Activated CD8-positive, alpha-beta memory T cell treated with anti-CD3 and anti-CD28 coated beads, Interleukin-2, amount 50 U/mL, for 48 hours (primary cell): ENCODE data around the gene CORIN.
A peak's percentile ranks its signal among the peaks of the same experiment; 100 is the strongest.

ENCODE experiments used
- DNase-seq: peaks from one replicate; pipeline ENCODE4 v3.0.0-alpha.2; 2020

Gene CORIN

DNA sequence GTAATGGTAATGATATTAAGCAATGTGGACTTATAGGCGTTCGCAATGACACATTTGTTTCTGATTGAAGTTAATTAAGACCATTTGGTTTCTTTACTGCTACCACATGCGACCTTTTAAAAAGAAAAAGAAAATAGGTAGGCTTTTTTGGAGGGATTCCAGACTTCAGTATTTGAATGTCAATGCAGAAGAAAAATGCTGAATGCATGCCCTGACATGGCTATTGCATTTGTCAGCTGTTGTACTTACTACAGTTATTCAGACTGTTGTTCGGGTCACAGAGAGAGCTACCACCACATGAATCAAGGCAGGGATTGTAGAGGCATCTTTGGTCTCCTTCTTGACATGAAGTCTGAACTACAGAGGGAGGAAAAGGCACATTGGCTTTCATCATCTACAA, 163.7 kb downstream of the CORIN start:
- DNase-seq: no peak

DNA sequence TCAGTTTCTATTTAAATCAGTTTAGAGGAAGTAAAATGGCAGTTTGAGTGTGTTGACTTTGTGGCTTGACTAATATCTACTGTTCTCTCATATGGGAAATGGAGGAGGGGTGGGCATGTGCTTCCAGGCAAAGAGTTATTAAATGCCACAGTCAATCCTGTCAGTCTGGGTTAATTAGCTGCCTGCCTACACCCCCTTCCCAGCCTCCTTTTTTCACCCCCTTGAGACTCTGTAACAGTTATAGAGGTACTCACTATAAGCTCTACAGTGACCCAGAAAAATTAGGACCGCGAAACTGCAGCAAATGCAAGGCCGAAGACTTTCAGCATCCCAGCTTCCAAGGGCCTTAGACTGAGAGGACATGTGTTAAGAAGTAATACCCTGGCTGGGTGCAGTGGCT, 165.2 kb downstream of the CORIN start:
- DNase-seq: no peak

GRCh38 chr4:47669946-47670345, 167.9 kb downstream of the CORIN start:
- DNase-seq: no peak

DNA sequence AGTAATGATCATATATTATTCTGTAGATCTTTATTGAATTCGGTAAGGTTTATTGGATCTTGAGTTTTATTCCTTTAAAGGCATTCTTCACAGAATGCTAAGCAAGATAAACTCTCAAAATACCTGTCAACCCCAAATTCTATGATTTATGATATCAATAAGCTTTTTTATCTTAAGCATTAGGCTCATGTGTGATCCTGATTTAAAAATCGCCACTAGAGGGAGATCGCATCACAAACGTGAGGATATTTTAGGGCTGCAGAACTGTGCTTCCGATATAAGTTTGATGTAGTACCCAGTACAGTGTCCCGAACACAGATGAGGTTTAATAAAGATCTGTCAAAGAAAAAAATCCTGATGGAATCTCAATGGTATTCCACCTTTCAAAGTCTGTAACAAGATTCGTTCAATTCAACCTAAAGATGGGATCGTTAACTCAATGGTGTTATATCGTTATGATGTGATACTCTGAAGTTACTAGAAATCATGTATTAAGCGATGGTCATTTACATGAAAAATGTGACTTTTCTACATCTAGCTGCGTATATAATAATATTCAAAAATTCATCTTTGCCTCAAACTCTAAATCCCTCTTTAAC, 169.0 kb downstream of the CORIN start:
- no peak for DNase-seq

DNA sequence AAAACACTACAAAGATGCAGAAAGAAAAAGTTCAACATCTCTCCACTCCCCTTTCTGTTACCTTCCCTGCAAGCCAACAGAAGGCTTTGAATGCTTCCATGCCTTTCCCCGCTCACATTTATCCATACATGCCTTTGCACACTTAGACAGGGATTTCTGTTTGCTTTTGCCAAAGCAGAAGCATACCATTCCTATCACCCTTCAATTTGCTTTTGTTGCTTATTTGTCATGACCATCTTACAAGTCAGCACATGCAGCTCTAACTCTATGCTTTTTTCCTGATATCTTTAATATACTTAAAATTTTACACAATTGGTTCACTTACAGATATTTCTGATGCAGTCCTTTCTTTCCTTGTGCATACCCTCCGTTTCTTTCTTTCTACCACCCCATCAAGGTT, 169.6 kb downstream of the CORIN start:
- no peak for DNase-seq

DNA sequence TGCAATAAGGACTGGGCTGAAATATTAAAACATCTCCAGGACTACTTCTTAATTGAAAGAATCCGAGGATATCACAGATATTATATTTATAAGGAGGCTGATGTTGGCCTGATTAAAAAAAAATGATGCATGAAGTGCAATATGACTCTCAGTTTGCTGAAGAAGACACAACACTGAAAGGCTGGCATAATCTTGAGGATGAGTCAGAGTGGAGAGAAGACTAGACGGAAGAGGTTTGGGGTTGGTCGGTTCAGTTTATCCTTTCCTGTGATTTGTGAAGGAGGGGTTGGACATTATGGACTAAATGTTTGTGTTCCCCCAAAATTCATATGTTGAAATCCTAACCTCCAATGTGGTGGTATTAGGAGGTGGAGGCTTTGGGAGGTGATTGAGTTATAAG, 170.3 kb downstream of the CORIN start:
- no peak for DNase-seq

DNA sequence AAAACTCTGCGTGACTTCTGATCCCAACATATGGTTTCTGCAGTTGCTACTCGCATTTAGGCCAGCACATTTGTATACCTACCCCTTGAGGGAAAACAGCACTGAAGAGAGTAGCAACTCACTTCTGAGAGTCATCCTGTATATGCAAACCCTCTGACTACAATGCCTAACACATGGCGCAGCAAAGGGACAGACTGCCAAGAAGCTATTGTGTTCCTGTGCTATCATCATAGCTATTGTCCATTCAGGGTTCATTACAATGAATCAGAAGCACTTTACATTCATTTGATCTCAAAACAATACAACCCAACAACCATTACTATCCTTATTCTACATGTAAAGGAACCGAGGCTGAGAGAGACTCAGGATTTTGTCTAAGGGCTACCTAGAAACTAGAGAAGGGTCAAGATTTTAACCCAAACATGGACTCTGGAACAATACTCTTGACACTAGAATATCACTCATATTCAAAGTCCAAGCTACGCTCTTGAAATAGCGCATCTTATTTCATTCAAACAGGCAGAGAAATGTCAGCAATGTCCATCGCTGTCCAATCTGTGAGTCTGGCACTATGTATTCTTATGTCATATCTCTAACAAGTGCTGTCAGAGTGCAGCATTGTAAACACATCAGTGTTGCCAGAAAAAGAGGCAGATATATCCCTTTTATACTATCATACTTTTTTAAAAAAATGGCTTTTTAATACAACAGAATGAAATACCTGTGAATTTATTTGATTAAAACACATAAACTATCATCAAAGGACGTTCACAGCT, 173.6 kb downstream of the CORIN start:
- DNase-seq: no peak

- peak; percentile 56 for DNase-seq
Measured at GRCh38 chr4:47662975-47663374, 174.9 kb downstream of the CORIN start.

DNA sequence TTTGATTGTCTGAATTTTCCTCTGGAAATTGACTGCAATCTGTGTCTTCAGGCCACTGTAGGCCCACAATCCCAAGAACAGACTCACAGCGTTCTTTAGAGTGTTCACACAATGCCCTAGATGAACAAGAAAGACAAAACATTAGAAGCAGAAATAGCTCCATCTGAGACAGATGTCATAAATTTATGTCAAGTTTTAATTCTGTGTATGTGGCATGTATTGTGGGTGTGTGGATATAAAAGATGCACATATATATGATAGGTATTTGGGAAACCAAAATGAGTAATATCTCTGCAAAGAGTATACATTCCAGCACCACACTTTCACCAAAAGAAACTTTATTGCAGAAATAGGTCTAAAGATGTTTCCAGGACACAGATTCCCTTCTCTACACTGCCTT, 176.1 kb downstream of the CORIN start:
- DNase-seq: no peak

DNA sequence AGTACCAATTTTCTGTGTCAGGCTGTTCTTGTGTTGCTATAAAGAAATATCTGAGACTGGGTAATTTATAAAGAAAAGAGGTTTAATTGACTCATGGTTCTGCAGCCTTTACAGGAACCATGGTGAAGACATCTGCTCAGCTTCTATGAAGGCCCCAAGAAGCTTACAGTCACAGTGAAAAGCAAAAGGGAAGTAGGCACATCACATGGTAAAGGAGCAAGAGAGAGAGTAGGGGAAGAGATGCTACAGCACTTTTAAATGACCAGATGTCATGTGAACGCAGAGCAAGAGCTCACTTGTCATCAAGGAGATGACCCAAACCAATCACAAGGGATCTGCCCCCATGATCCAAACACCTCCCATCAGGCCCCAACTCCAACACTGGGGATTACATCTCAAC, 178.5 kb downstream of the CORIN start:
- DNase-seq: no peak

DNA sequence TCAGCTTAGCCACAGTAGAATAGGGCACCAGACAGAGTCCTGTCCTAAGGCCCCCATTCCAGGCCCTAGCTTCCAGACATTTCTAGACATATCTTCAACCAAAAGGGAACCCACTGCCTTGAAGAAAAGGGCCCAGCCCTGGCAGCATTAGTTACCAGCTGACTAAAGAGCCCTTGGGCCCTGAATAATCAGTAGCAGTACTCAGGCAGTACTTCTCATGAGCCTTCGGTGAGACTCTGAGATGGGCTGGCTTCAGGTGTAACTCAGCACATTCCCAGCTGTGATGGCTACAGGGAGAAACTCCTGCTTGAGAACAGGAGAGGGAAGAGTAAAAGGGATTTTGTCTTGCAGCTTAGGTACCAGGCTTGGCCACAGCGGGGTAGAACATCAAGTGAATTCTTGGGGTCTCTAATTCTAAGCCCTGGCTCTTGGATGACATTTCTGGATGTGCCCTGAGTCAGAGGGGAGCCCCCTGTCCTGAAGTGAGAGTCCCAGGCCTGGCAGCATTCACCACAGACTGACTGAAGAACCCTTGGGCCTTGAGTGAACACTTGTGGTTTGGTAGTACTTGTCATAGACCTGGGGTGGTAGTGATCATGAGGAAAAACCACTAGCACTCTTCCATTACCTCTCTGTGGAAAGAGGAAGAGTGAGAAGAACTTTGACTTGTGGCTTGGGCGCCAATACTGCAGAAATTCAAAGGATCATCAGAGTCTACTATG, 182.7 kb downstream of the CORIN start:
- DNase-seq: no peak

GRCh38 chr4:47652092-47652491, 185.8 kb downstream of the CORIN start:
- DNase-seq: no peak

DNA sequence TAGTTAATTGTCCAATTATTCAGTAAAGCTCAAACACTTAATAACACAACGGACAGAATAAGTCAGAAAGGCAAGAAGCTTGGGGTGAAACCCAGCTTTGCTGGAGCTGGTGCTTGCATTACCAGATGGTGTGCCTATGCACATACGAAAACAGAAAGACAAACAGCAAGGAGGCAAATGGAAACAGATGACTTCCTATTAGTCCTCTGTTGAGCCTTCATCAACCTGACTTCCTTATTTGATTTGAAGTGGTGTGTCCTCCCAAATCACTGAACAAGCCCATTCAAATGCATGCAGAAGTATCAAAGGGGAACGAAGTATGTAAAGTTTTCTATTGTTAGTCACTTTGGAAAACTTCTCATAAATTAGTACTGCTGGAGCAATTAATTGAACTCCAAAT, 186.6 kb downstream of the CORIN start:
- no peak for DNase-seq

GRCh38 chr4:47650584-47651130, 187.2 kb downstream of the CORIN start:
- DNase-seq: no peak

- no peak for DNase-seq
Measured at GRCh38 chr4:47647544-47647943, 190.3 kb downstream of the CORIN start.

DNA sequence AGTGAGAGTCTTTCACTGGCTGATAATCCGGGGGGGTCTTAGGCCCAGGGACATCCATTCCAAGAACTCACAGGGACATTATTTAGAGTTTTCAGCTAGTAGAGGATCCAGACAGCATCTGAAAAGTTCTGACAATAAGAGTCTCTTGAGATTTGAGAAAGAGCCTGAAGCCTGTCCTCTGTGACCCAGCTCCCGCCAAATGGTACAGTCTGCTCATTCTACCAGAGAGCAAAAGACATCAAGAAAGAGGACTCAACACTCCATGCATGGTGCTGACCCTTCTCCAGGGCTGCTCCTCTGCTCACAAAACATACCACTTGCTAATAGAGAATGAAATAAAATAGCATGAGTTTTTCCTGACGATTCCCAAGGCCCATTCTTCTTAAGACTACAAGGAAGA, 190.8 kb downstream of the CORIN start:
- DNase-seq: no peak

DNA sequence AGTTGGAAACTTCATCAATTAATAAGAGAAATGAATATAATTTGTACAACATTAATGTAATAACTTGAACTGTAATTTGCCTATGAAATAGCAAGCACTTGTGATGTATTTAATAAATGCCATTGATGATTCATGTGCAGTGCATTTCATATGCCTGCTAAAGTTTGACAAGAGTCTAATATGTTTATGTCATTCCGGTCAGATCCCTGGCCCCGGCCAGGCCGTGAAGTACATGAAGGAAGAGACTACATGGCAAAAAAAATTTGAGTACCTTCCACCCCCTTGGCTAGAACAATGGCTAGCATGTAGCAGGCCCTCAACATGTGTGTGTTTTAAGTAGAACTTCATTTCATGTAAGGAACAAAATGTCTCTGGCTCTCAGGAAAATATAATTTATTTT, 191.5 kb downstream of the CORIN start:
- no peak for DNase-seq

GRCh38 chr4:47643845-47644244, 194.0 kb downstream of the CORIN start:
- DNase-seq: no peak

DNA sequence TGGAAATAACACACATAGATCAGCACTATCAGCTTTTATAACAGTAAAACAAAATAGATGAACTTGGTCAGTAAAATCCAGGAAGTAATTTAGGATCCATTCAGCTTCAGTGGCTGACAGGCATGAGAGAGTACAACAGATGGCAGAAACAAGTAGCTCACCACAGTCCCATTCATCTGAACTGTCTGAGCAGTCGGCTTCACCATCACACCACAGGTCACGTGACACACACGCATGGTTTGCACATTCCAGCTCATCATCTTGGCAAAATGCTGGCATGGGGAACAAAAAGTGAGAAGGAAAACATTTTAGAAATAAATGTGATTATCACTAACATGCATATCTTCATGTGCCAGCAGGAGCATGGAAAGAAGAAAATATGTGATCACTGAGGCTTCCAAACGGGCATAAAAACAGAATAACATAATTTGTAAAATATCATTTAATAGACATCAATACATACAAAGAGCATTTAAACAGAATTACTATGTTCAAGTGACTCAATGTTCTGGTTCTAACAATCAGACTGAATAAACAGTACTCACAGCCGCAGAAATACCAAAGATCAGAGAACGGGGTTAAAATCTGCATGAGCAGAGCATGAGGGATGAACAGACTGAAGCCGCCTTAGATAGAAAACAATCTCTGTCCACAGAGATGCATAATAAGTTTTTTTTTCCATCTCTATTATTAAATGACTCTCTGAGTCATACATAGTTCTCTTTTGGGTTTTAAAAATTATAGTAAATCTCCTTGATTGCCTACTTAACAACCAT, 194.7 kb downstream of the CORIN start:
- DNase-seq: no peak

DNA sequence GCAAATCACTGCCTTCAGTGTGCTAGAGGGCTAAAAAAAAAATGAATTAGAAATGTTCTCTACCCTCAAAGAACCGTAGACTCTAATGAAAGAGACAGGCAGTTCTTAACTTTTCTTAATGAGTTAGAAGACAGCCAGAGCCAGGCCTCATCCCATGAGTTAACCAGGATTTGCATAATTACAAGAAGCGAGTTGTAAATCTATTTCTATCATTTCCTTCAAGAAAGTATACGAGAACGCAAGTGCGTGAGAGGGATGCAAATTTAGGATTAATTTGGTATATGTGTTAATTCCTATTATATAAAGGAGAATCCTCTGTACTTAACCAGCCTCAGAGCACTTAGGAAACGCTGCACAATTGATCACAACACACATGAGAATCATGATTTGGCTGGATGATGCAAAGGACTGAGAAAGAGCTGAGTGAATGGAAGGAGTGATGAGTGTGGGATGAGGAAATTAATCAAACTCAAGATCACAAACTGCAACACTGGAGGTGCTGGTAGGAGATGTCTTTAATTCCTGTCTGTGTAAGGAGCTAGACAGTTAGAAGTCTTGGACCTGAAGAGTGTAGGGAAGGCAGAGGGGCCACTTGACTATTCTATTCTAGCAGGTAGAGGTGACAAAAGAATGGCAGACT, 195.6 kb downstream of the CORIN start:
- no peak for DNase-seq

DNA sequence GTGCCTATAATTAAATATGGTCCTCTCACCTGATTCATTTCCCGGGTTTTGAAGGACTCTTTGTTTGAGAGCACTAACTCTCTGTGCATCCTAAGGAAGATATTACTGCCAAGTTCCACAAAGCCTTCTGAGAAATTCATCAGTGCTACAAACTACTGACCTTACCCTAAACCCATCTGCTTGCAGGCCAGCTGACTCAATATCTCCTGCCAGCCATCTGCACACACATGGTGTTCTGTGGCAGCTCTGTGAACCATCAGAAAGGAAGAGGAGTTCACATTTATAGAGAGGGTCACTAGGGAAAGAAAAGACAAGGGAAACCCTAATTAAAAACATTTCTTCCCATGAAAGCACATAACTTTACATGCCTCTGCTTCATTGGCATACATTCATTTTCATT, 196.1 kb downstream of the CORIN start:
- no peak for DNase-seq

- DNase-seq: no peak
Measured at GRCh38 chr4:47640911-47641310, 197.0 kb downstream of the CORIN start.

GRCh38 chr4:47639531-47639930, 198.3 kb downstream of the CORIN start:
- no peak for DNase-seq
